GM18498 (cell line): ENCODE results near the gene TBC1D3B.
A peak's percentile ranks its signal among the peaks of the same experiment; 100 is the strongest.
"Not testable (repeated sequence)": the region's sequence is repeated elsewhere in the genome, so short reads cannot be mapped to it uniquely, and the experiment has no call there.

ENCODE experiments used
- ATAC-seq: cut with Tn5 transposase; IDR thresholded peaks from one replicate; pipeline ENCODE4 v1.9.1; 2021; ENCODE audit warnings: mild to moderate bottlenecking, moderate library complexity; ENCODE audit not compliant: unreplicated experiment

The TBC1D3B gene

DNA sequence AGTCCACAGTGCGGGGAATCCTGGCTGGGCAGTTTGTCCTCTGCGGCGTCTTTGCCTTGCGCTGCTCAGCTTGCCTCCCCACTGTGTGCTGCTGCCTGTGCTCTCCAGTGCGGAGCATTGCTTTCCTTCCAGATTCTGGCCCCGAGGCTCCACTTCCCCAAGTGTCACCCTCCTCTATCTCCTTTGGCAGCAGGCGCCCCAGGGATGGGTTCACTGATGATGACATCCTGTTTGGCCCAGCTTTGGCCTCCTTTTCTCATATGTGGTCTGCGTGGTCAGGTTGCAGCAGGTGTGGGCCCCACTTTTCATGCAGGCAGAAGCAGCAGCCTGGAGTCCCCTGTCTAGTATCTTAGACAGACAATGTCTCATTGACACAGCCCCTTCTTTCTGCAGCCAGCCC is 25.1 kb upstream of the TBC1D3B start:
- not testable (repeated sequence) for ATAC-seq

DNA sequence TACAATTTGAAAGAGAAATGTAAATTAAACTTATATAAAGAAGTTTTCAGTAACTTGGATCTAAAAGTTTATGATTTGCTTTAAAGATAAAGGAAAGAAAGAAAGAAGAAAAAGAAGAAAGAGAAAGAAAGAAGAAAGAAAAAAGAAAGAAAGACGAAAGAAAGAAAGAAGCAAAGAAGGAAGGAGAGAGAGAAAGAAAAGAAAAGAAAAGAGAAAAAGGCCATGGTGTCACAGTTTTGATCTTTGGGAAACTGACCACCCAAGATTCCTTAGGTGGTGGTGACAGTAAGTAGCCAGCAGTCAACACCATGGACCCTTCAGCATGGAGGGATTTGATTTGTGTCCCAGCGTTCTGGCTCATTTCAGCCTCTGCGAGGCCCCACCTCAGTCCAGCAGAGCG is 24.7 kb upstream of the TBC1D3B start:
- ATAC-seq = not testable (repeated sequence)

DNA sequence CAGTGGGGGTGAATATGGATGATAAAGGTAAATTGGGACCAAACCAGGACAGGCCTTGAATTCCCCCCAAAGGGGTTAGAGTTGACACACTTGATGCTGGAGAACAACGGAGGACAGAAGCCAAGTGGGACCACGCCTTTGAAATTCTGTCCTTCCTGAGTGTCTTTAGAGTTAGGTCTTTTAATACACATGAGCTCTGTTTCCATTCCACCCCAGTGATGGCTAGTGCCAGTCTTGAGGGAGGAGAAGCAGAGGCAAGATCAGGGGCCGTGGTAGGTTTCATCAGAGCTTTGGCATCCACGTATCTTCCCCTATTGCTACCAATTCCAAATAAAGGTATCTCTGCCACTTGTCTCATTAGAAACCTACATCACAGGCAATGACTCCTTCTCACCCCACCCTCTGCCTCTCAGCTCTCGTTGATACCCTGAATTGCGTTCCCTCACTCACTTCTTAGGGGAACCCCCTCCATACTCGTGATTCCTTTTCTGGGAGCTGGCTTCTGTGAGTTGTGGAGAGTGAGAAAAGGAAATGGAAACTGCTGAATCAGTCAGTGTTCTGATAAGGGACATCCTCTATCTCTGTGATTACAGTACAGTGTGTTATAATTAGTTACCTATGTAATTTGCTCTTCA is 22.5 kb upstream of the TBC1D3B start:
- ATAC-seq = no peak

DNA sequence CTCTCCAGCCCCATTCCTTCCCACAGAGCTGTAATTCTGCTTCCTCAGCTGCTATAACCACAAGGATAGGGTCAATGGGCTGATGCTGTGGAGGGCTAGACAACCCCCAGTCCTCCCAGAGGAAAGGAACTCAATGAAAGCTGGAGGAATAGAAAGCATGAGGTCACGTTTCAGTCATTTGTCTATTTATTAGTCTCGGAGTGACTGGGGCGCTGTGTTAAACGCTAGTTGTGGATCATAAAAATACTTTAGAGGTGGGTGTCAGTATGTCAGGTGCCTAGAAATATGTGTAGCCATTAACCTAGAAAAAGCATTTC is 20.9 kb upstream of the TBC1D3B start:
- ATAC-seq = peak; percentile 18

DNA sequence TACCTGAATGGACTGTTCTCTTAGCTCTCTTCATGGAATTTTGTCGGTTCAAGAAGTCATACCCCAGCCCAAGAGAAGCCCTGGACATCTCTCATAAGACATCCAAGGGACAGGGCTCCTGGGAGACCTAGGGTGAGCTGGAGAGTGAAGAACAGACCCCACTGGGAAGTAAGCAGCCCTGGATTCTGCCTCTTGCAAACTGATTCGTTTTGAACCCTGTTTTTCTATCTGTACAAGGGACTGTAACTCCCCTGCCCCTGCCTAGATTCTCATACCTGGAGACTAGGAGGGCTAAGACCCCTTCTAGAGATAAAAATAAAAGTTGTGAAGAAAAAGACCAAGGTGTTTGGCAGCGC is 19.7 kb upstream of the TBC1D3B start:
- peak; percentile 0 for ATAC-seq

DNA sequence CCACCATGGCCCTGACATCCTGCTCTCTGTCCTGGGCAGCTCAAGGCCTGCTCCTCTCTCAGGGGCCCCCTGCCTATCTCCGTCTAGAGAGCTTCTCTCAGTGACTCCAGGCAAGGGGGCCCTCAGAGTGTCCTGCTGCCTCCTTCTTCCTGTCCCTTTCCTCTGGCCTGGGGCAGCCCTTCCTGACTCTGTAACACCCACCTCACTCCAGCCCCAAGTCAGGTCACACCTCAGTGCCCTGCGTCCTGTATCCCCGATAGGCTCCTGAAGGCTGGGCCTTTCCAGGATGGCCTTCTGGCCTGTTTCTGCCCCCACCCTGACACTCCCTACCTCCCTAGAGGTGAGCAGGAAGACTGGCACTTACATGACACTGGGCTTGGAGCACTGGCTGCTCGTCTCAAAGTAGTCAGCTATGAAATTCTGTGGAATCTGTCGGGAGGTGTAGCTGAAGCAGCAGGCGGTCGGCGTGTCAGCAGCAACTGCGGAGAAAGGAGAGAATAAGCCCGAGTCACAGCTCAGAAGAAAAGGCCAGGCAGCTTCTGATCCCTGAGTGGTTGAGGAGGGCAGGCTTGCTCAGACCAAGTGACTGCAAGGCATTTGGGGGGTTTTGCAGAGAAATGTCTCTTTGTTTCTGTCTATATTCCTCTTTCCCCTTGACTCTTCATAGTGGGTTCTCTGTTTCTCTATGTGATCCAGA is 19.1 kb upstream of the TBC1D3B start:
- ATAC-seq = no peak

DNA sequence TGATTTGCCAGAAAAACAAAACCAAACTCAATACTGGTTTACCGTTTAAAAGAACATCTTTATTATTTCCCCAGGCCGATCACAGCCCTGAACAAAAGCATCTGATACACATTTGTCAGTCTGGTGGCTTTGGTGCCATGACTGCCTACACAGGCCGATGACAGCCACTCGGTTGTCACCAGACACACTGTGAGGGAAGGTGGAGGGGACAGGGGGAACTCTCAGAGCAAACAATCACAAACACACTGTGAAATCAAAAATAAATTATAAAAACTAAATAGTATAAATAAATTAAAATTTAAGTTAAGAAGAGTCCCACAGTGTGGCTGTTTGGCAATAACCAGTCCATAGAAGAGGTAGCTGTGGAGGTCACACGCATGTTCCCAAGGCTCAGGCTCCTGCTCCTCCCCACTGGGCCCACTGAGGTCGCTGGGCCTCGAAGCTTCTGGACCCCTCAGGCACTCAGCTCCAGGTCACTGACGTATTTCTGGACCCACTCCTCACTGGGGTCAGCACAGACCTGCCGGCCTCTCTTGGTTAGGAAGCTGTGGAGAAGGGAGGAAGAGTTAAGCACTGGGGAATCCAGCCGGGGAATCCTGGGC is 18.5 kb upstream of the TBC1D3B start:
- ATAC-seq = not testable (repeated sequence)

DNA sequence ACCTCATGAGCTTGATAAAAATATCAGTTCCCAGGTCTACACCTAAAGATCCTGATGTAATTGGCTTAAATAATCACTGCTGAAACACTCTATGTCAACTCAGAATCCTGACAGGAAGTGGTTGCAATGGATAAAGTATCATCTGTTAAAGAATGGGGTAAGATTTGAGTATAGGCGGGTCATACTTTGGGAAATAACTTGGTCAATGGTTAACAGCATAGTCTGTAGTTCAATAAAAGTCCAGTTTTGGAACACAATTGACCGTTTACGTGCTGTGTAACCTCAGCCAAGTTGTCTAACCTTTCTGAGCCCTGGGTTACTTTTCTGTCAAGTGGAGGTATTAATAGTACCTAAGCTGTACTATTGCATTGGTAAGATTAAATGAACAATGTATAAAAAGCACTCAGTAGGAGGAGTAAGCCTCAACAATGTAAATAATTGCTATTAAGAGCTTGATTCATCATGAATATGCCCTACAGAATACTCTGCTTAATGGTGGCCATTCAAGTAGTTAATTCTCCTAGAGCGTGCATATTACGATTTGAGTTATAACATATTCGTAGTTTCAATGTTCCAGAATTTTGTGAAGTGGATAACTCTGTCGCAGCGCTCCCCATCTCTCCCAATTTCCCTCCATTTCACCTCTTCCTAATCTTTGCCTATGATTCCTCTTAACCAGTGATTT is 17.9 kb upstream of the TBC1D3B start:
- not testable (repeated sequence) for ATAC-seq

DNA sequence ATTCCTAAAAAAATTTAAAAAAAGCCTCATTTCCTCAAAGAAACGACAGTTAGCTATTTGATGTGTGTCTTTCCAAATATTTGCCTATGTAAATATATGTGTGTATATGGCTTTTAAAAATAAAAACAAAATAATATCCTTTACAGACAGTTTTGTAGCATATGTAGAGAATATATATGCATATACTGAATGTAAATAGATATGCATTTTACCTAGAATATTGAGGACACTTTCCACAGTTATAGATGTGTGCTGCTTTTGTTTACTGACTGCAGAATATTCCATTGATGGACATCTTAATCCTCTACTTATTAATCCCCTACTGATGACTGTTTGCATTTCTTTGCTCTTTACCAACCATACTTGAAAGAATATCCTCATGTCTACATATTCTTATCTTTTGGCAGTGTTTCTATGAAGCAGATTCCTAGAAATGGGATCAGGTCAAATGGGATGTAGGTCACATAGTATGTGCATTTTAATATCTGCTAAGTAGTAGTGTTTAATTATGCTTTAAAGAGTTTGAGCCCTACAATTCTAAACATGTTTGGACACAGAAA is 16.9 kb upstream of the TBC1D3B start:
- ATAC-seq = no peak

DNA sequence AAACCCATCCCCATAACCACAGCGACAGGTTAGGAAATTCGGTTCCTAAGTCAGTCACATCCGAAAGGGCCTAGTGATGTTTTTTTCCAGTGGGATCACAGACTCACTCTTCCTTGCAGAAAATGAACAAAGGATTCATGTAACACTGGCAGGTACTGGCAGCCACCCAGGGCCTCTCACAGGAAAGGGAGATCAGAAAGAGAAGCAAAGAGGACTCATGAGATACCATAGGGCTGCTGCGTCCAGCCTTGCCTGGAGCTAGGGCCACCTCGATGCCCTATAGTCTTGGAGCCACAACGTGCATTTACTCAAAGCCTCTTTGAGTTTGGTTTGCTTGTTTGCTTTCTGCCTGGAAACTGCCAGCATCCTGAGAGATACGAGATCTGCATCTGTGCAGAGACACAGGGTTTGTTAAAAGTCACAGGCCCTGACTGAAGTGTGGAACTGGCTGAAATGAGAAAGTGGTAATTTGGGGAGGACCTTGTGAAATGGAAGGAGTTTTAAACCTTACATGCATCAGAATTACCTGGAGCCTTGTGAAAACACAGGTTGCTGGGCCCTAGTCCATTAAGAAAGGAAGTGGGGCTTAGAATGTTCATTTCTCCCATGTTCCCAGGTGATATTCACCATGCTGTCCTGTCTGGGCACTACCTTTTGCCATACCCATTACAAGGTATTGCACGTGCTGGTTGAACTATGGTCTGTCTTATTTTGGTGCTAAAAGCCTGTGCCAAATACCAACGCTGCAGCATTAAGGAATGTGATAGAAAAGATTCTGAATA is 14.3 kb upstream of the TBC1D3B start:
- ATAC-seq = not testable (repeated sequence)

DNA sequence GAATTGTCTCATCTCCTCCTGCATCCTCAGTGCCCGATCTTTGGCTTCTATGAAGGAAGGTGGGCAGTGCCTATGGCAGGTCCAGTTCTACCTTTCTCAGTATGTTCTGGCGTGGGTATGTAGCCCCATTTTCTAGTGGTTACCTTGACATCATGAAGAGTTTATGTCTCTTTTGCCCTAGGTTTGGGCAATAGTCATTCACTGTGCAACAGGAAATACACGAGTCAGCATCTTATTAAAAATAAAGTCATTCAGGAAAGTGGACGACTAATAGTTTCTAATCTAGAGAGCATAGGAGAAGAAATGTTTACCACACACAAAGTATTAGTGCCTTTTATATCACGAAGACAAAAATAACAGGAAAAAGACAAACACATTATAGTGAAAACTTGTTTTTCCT is 13.6 kb upstream of the TBC1D3B start:
- ATAC-seq = not testable (repeated sequence)

DNA sequence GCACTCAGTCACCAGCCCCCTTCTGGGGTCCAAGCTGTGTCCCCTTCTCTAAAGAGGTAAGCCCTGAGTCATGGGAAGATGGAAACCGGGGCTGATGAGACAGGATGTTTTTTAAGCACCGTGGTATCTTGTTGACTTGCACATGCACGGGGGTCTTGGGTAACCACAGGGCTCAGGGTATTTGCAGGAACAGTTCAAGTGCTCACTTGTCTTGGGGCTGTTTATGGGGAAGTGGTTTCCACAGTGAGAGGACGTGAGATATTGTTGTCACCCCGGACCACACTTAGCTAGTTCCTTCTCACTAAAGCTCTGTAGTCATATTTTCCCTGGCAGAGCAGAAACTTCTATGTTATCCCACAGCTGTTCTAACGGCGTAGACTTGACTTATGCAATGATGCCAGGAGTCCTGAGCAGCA is 12.5 kb upstream of the TBC1D3B start:
- ATAC-seq = peak; percentile 72

DNA sequence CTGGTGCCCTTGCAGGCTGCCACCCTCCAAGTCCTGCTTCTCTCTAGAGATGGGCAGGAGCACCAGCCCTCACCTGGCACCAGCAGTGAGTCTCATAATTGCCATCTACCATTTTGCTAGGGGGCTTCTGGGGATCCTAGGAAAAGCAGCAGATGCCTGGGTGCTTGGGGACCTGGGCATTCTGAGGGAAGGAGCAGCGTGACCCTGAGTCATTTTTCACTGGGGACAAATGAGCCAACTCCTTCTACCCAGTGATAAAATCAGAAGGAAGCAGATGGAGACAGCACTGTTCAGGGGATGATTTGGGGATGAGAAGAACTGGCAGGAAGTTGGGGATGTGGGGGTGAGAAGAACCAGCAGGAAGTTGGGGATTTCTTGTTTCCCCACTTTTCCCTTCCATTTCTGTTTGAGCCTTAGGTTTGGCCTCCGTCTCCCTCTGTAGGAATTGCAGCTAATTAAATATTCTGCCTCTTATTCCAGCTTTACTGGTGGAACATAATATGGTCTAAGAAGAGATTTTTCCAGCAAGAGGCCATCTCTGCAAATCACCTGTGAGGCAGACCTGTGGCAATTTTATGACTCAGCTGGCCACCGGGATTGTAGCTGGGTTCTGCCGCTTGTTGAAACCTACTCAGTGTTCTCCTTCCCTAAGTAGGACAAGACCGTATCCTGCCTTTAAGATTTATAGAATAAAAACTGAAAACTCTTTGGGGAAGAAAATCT is 11.7 kb upstream of the TBC1D3B start:
- ATAC-seq = not testable (repeated sequence)

DNA sequence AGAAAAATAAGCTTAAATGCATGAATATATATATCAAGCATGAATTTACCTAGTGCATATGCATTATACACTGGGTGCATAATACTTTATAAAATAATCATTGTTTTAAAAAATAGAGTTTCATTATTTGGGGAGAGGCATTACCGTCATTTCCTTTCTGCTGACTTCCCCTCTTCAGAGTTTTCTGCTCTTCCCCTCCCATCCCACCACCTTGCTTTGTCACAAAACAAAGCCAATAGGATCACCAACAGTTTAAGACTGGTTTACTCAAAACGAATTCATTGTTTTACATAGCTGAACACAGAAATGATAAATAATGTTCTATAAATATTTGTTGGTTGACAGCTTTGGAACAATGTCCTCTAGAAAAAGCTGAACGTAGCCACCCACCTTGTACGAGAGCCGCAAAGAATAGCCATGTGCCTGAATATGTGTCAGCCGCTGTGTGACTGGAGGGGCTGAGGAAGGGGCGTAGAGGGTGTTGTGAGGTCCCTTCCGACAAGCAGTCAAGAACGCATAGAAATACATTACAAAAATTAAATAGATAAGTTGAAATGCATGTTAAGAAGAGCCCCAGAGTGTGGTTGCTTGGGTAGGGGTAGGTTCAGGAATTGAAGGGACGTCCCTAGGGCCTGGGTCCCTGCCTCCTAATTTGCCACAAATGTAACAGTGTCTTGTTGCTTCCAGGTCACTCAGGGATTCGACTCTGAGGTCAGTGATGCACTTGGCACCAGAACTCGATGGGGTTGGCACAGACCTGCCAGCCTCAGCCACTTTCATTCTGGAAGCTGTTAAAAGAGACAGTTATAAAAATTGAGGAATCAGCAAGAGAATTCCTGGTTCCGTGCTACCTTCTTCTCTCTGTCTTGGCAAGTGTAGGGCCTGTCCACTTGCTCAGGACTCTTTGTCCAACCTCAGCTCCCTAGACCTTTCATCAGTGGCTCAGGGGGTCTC is 10.7 kb upstream of the TBC1D3B start:
- not testable (repeated sequence) for ATAC-seq

DNA sequence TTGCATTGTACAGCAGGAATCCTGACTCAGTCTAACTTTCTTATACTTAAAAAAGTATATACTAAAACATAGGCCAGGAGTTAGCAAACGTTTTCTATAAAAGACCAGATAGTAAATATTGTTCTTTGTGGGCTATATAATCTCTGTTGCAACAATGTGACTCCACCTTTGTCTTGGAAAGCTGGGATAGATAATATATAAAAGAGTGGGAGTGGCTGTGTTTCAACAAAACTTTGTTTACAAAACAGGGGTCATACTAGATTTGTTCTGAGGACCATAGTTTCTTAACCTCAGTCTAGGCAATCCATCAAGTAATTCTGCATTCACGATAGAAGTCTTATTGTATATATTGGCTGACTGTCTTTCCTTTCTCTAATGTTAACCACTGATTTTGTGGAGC is 9.0 kb upstream of the TBC1D3B start:
- no peak for ATAC-seq

DNA sequence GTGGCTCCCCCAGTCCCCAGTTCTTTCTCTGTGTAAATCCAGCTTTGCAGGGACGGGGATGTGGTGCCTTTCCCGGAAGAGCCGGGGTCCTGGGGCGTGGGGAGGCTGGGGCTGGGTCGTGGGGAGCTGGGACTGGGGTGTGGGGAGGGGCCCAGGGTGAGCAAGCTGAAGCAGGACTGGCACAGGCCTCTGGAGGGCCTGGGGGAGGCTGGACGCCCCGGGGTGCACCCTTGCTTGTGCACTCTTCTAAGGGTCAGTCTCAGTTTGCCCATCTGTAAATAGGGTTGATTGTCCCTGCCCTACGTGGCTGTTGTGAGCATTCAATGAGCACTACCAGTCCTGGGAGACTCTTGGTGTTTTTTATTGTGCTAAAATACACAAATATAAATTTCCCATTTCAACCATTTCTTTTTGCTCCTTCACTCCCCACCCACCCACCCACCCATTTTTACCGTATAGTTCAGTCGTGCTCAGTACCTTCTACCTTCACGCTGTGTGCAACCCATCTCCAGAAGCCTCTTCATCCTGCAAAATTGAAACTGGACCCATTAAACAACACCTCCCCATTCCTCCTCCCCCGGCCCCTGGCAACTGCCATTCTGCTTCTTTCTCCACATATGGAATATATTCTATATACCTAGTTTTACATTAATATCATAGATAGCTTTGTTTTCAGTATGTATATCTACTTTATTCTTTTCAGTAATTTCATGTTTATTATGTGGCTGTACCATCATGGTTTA is 7.8 kb upstream of the TBC1D3B start:
- no peak for ATAC-seq

DNA sequence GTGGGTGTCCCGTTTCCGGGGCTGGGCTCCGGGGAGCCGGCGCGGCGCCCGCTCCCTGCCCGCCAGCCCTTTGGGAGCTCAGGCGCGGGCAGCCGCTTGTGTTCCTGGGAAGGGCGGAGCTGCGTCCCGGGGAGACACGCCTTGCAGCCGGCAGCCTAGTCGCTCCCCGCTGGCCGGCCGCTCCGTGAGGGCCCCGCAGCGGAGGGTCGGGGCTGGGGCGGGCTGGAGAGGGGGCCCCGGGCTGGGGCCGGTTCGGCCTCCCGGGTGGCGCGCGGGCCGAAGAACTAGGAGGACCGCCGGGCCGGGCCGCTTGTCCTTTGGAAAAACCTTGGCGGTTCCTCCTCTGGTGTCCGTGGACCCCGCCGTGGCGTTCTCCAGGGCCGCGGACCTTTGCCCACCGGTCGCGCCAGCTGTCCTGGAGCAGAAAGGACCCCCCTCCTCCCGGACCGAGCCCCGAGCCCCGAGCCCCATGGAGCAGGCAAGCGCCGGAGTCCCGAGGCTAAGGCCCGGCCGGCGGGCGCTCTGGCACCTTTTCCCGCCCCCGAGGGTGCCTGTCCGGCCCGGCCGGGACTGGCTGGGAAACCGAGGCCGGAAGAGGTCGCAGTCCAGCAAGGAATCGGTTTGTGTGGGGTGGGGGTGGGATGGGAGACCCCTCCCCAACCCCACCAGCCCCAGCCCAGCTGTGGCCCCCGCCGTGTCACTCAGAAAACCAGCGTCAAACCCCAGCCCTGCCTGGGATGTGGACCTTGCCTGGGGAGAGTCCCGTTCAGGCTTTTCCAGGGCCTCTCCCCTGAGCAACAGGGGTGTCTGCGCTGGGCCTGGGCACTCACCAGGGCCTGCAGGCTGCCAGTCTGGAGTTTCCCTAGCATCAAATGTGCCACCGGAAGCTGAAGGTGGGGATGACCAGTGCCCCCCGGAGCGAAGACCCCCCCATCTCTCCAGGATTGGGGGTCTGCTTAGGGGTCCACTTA is 6.8 kb upstream of the TBC1D3B start:
- ATAC-seq = peak; percentile 56
